ENCODE results near the gene NPAS1.

NPAS1 gene

GRCh38 chr19:47021536-47022139 lies 2.0 kb downstream of the NPAS1 start:
- no peak for DNase-seq

DNA sequence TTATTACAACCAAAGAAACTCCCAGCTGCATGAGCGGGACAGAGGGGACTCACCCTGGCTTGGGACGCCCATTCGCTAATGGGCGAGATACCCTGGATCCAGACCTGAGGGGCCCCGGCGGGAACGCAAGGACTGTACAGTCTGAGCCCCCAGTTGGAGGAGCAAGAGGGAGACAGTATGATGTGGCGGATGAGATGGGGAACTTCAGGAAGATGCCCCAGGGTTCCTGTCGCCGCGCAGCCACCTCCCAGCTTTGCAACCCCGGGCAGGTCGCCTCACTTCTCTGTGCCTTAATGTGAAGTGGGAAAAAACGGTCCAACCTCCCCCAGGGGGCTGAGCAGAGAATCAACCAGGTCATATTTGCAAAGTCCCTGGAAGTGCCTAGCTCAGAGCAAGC lies 2.5 kb downstream of the NPAS1 start:
- DNase-seq = no peak

DNA sequence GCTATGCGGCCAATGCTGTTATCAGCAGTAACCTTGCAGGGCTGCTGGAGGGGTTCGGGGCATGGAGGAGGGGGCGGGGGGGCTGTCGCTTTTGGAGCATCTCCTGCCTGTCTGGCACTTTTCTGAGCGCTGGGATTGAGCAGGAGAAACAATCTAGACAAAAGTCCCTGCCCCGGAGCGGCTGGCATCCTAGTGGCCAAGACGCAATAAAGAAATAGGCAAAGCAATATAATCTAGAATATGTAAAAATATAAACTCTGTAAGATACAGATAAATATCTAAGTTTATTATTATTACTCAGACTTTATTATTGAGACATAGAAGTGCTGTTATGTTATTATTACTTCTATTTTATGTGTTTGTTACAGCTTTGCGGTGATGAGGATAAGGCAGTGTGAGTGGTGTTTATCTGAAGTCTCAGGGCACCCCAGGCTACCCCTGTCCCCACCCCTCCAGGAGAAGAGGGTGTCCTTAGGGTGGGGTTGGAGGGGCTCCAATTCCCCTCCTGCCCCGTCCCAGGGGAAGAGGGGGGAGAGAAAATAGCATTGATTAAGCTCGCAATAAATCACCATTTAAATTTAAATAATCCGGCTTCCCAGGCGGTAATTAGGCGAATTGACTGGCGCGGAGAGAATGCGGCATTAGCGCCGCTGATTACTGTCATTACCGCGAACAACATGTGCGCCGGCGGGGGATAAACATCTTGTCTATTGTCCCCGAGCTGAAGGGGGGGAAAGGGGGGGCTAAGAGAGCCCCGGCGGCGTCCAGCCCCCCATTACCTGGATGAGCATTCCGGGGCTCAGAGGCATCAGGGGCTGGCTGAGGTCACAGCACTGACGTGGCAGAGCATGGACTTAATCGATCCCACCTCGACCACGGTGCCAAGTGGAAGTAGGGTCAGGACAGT lies 3.2 kb downstream of the NPAS1 start:
- DNase-seq = no peak

DNA sequence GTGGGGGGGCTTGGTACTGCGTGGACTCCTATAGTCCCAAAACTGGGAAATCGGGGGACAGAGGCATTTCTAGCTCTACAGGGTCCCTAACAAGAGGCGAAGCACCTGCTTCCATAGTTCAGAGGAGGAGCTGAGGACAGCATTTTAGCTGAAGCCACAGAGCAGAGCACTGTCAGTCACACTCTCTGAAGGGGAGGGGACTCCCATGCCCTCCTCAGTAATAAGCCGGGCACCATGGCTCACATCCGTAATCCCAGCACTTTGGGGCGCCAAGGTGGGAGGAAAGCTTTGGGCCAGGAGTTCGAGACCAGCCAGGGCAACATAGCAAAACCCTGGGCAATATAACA lies 3.8 kb downstream of the NPAS1 start:
- no peak for DNase-seq

- DNase-seq = no peak
These were observed 4.9 kb downstream of the NPAS1 start for GRCh38 chr19:47024502-47024901.

- no peak for DNase-seq
These were observed 6.5 kb downstream of the NPAS1 start for GRCh38 chr19:47026156-47026555.

- DNase-seq = no peak
These were observed 7.3 kb downstream of the NPAS1 start for GRCh38 chr19:47026889-47027288.

DNA sequence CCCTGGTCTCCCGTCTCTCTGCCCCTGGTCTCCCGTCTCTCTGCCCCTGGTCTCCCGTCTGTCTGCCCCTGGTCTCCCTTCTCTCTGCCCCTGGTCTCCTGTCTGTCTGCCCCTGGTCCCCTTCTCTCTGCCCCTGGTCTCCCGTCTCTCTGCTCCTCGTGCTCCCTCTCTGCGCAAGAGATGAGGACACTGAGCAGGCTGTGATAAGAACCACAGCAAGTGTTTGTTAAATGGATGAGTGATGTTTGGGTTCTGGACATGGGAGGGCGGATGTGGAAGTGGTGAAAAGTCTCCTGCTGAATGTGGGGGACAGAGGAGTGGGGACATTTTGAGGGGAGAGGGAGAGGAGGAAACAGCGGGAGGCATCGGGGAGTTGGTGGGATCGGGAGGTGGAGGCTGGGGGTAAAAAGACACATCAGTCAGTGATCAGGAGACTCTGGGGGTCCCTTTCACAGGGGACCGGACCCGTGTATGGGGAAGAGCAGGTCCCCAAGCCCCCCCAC lies 8.0 kb downstream of the NPAS1 start:
- no peak for DNase-seq

- DNase-seq = no peak
These were observed 8.6 kb downstream of the NPAS1 start for GRCh38 chr19:47028195-47028601.

DNA sequence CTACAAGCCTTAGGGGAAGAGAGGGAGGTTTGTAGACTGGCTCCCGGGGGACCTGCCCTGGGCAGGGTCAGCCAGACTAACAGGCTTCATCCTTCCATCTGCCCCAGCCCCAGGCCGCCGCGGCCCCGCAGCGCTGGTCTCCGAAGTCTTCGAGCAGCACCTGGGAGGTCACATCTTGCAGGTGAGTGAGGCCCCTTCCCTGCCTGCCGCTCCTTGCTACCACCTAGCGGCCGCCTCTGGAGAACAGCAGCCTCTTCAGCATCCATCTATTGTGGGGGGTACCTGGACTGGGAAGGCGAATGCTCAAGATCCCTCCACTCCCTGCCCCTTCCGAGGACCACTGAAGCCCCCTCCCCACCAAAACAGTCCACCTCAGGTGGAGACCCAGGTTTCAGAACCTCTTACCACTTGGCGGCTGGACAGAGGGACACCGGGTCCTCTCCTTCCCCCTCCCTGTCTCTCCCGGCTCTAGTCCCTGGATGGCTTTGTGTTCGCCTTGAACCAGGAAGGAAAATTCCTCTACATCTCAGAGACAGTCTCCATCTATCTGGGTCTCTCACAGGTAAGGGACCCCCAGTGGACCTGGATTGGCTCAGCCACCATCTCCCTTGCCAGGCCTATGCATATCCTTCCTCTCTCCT lies 12.7 kb downstream of the NPAS1 start:
- no peak for DNase-seq

DNA sequence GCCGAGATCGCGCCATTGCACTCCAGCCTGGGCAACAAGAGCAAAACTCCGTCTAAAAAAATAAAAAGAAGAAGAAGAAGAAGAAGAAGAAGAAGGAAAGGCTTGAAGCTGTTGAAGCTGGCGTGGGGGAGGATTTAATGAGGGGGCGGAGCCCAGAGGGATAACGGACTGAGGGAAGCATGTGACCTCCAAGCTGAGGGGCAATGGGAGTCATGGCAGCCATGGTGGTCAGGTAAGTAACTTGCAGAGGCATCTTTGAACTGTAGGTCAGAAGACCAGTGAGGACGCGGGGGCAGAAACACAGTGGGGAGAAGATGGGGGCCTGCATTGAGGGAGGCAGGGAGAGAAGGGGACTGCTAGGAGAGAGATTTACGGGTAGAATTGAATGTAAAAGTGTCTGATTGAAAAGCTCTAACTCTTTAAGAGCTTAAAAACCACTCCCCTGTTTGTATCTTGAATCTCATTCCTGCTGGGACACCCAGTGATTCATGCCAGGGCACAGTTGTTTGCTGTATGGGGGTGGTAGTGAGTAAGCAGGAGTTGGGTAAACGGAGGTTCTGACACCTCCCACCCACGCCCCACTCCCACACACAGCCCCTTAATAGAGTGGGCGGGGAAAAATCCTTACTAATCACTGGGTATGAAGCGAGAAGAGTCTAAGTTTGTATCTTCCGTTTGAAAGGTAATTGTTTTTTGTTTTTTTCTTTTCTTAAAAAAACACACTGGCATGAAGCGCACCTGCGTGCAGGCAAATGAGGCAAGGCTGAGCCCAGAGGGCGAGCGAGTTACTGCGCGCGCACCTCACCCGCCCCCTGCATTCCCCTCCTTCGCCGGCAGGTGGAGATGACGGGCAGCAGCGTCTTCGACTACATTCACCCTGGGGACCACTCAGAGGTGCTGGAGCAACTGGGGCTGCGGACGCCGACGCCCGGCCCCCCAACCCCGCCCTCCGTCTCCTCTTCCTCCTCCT lies 15.8 kb downstream of the NPAS1 start:
- DNase-seq = no peak

DNA sequence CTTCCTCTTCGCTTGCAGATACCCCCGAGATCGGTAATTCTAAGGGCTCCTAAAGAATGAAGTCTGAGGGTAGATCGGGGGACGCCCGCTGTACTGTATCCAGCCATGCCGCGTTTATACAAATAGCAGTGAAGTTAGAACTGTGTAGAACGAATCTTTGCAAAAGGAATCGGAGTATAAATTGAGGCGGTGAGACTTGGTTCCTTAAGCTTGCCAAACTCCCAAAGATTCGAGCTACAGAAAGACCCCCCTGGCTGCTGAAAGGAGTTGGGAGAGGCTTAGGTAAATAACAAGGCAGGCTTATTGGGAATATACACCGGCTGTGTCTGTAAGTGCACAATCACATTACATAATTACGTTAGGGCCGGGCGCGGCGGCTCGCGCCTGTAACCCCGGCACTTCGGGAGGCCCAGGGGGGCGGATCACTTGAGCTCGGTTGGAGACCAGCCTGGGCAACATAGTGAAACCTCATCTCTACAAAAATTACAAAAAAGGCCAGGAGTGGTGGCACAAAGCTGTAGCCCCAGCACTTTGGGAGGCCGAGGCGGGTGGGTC lies 16.5 kb downstream of the NPAS1 start:
- DNase-seq = peak; percentile 76

DNA sequence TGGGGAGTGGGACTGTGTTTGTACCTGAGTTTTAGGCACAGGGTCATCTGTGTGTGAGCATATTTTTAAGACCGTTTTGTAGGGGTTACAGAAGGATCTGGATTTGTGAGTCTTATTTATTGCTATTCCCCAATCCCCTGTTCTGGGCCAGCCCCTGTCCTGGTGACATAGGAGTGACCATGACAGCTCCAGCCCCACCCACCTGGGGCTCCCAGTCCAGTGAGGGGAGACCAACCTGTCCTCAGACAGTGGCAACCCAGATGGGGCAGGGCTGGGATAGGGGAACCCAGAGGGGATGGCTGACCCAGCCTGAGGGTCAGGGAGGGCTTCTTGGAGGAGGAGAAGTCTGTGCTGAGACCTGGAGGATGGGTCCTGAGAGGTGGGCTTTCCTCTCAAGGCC lies 18.1 kb downstream of the NPAS1 start:
- no peak for DNase-seq

- DNase-seq = no peak
These were observed 19.7 kb downstream of the NPAS1 start for GRCh38 chr19:47039239-47039874.

DNA sequence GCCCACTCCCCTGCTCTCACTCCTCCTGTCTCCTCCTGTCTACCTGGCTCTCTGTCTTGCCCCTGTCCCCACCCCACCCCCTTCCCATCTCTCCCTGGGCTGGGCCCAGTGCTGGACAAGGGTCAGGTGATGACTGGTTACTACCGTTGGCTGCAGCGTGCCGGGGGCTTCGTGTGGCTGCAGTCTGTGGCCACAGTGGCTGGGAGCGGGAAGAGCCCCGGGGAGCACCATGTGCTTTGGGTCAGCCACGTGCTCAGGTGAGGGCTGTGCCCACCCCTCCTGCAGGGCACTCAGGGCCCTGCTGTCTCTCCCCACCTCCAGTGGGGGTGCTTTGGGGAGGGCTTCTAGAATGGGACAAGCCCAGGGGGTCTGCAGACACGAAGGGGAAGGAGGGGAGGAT lies 21.2 kb downstream of the NPAS1 start:
- no peak for DNase-seq

DNA sequence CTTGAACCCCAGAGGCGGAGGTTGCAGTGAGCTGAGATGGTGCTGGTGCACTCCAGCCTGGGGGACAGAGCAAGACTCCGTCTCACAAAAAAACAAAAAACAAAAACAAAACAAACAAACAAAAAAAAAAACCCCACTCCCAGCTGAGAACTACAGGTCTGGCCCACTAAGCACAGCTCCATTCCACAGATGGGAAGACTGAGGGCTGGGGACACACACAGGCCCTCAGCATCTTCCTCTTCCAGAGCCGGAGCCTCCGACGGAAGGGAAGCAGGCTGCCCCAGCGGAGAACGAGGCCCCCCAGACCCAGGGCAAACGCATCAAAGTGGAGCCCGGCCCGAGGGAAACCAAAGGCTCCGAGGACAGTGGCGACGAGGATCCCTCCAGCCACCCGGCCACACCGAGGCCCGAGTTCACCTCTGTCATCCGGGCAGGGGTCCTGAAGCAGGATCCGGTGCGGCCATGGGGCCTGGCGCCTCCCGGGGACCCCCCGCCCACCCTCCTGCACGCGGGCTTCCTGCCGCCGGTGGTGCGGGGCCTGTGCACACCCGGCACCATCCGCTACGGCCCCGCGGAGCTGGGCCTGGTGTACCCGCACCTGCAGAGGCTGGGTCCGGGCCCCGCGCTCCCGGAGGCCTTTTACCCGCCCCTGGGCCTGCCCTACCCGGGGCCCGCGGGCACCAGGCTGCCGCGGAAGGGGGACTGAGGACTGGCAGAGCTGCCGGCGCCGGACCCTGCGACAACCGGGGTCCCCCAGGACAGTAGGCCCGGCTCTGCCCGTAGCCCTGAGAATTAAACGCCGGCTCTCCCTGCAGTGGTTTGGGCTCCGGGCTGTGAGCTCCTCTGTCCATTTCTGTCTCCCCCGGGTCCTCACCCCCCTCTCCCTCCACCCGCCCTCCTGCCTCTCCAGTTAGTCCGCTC lies 25.6 kb downstream of the NPAS1 start:
- no peak for DNase-seq

DNA sequence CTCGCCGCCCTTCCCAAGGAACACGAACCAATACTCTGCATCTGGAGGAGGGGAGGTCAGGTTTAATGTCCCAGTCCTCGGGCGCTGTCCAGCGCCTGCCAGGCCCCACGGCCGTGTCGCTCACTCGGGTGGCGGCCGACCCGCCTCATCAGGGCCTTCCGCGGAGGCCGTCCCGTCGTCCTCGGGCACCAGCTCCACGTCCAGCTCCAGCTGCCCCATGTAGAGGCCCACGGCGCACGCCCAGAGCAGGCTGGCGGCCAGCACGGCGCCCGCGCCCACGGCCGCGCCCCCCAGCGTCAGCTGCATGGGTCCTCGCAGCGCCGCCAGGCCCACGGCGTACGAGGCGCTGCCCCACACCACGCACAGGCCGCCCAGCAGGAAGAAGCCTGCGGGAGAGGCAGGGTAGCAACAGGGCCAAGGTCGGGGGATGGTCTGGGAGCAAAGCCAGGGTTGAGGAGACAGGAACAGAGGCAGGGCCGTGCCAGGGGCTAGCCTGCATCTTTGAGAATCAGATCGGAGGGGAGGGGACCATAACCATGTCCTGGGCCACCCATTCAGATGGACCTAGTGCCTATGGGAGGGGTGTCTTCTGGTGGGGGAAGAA lies 26.3 kb downstream of the NPAS1 start:
- no peak for DNase-seq

DNA sequence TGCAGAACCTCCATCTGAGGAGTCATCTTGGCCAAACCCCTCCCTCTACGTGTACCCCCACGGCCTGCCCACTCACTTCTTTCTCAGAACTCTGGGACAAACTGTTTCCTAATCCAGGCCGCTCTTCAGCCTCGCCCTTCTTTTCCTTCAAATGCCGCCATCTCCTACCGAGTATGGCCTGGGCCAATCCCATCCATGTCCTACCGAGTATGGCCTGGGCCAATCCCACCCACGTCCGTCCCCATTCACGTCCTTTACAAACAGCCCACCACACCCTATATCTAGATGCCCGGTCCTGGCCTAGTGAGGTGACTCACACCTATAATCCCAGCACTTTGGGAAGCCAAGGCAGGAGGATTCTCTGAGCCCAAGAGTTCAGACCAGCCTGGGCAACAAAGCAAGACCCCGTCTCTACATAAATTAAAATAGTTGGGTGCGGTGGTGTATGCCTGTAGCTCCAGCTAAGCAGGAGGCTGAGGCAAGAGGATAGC lies 27.7 kb downstream of the NPAS1 start:
- DNase-seq = no peak

- DNase-seq = peak; percentile 49
These were observed 28.2 kb downstream of the NPAS1 start for GRCh38 chr19:47047763-47048405.

GRCh38 chr19:47049307-47049700 lies 29.7 kb downstream of the NPAS1 start:
- no peak for DNase-seq
